IMR-90 (cell line): Measurements from ENCODE around the gene TFAP2B. TPM values are rescaled to one million over a fixed set of nuclear protein-coding genes. Genes with fewer than 3 reads are reported as not detected.

ENCODE experiments used
- ATAC-seq: fragments of 200-7000 bp; cut with Tn5 transposase; 2 replicates; pipeline ENCODE4 v1.9.1; 2020; ENCODE audit warnings: low read depth, mild to moderate bottlenecking, moderate library complexity
- BruUV-seq: library from RNA; stranded (reverse); fragments of 400-500 nt; replicated peaks from 2 replicates; lab custom pipeline; 2021; lab: Mats Ljungman, UMichigan
- CTCF ChIA-PET: fragments of 300-600 bp; formaldehyde crosslinking; extraction: SDS; loops from one replicate; lab custom pipeline; 2021; ENCODE audit warnings: antibody characterized with exemption; lab: Yijun Ruan, JAX
- POLR2A ChIA-PET: fragments of 300-600 bp; sonication (Branson Sonifier 250); formaldehyde crosslinking; loops from one replicate; lab custom pipeline; 2022; ENCODE audit warnings: antibody characterized with exemption; ENCODE audit not compliant: unreplicated experiment; lab: Charles Lee
- DNase-seq: peaks from one replicate; pipeline ENCODE4 v3.0.0; 2013
- H2AFZ ChIP-seq: replicated peaks from 2 replicates; pipeline ENCODE3; 2013; ENCODE audit warnings: low read length, mild to moderate bottlenecking; ENCODE audit not compliant: poor library complexity
- H2AK5ac ChIP-seq: 2 replicates; pipeline ENCODE4 v1.6.1; 2013; ENCODE audit warnings: low read depth, low read length, inconsistent platforms
- H2AK9ac ChIP-seq: replicated peaks from 2 replicates; pipeline ENCODE3; 2013; ENCODE audit warnings: mild to moderate bottlenecking, low read depth, low read length, moderate library complexity; ENCODE audit not compliant: poor library complexity
- H2BK120ac ChIP-seq: 2 replicates; pipeline ENCODE4 v1.6.1; 2013; ENCODE audit warnings: low read depth, low read length, inconsistent platforms
- H2BK15ac ChIP-seq: 3 replicates; pipeline ENCODE4 v1.6.1; 2013; ENCODE audit warnings: low read depth, low read length, inconsistent platforms
- H2BK20ac ChIP-seq: 2 replicates; pipeline ENCODE4 v1.6.1; 2013; ENCODE audit warnings: low read depth, mild to moderate bottlenecking, inconsistent platforms, low read length, moderate library complexity
- H2BK5ac ChIP-seq: 2 replicates; pipeline ENCODE4 v1.6.1; 2013; ENCODE audit warnings: mild to moderate bottlenecking, low read depth, low read length, inconsistent platforms; ENCODE audit not compliant: poor library complexity, severe bottlenecking
- H3K14ac ChIP-seq: replicated peaks from 2 replicates; pipeline ENCODE4 v1.6.1; 2013; ENCODE audit warnings: low read depth, low read length, inconsistent platforms
- H3K18ac ChIP-seq: 2 replicates; pipeline ENCODE4 v1.6.1; 2013; ENCODE audit warnings: low read depth, low read length, control low read depth
- H3K23ac ChIP-seq: 2 replicates; pipeline ENCODE4 v1.6.1; 2013; ENCODE audit warnings: low read depth, low read length, inconsistent platforms
- H3K27ac ChIP-seq: 2 replicates; pipeline ENCODE4 v1.5.1; 2013; ENCODE audit warnings: mild to moderate bottlenecking, control low read depth, low read length; ENCODE audit not compliant: insufficient read depth
- H3K27me3 ChIP-seq: 2 replicates; pipeline ENCODE4 v1.6.1; 2013; ENCODE audit warnings: low read length; ENCODE audit not compliant: control insufficient read depth, insufficient read depth
- H3K36me3 ChIP-seq: 2 replicates; pipeline ENCODE4 v1.6.1; 2013; ENCODE audit warnings: low read length, mixed read lengths; ENCODE audit not compliant: control insufficient read depth, insufficient read depth
- H3K4ac ChIP-seq: 2 replicates; pipeline ENCODE4 v1.6.1; 2013; ENCODE audit warnings: low read depth, low read length, inconsistent platforms
- H3K4me1 ChIP-seq: 2 replicates; pipeline ENCODE4 v1.6.1; 2013; ENCODE audit warnings: low read length, mixed read lengths; ENCODE audit not compliant: control insufficient read depth, insufficient read depth
- H3K4me2 ChIP-seq: 2 replicates; pipeline ENCODE4 v1.6.1; 2013; ENCODE audit warnings: low read depth, mild to moderate bottlenecking, control low read depth, low read length, moderate library complexity
- H3K4me3 ChIP-seq: 2 replicates; pipeline ENCODE4 v1.5.1; 2013; ENCODE audit warnings: low read depth, mild to moderate bottlenecking, control low read depth, low read length, moderate library complexity; ENCODE audit not compliant: insufficient read depth
- H3K56ac ChIP-seq: 2 replicates; pipeline ENCODE4 v1.6.1; 2013; ENCODE audit warnings: low read length, inconsistent platforms; ENCODE audit not compliant: insufficient read depth; ENCODE audit errors: extremely low read depth
- H3K79me1 ChIP-seq, 2 experiments: 2 replicates each; pipeline ENCODE4 v1.6.1; 2013; ENCODE audit warnings: low read length in 2 of 2, inconsistent platforms in 1 of 2, low read depth in 1 of 2
- H3K9ac ChIP-seq: 2 replicates; pipeline ENCODE4 v1.6.1; 2013; ENCODE audit warnings: low read depth, low read length, control low read depth
- H3K9me1 ChIP-seq: 2 replicates; pipeline ENCODE4 v1.6.1; 2013; ENCODE audit warnings: low read length, inconsistent platforms; ENCODE audit not compliant: insufficient read depth
- H3K9me3 ChIP-seq: 2 replicates; pipeline ENCODE4 v1.6.1; 2013; ENCODE audit warnings: low read length; ENCODE audit not compliant: control insufficient read depth, insufficient read depth
- H4K20me1 ChIP-seq: 2 replicates; pipeline ENCODE4 v1.6.1; 2013; ENCODE audit warnings: low read length, inconsistent platforms; ENCODE audit not compliant: insufficient read depth
- H4K5ac ChIP-seq: 2 replicates; pipeline ENCODE4 v1.6.1; 2013; ENCODE audit warnings: mild to moderate bottlenecking, low read depth, low read length, control low read depth
- H4K8ac ChIP-seq, 2 experiments: 2 replicates each; pipeline ENCODE4 v1.6.1; 2013; ENCODE audit warnings: low read depth in 2 of 2, low read length in 2 of 2, control low read depth in 1 of 2, inconsistent platforms in 1 of 2
- H4K91ac ChIP-seq: 2 replicates; pipeline ENCODE4 v1.6.1; 2013; ENCODE audit warnings: low read depth, low read length, inconsistent platforms; ENCODE audit not compliant: insufficient read depth
- MAZ ChIP-seq: IDR thresholded peaks from 2 replicates; pipeline ENCODE4 v1.6.1; 2012; ENCODE audit warnings: low read depth, mild to moderate bottlenecking, low read length, improper control_type of control experiment, moderate library complexity, borderline replicate concordance
- WGBS, 2 experiments: methylation state at CpG; one replicate each; pipeline versions ENCODE4 v1.1.5 to v1.1.7; 2013; ENCODE audit warnings: missing lambda C conversion rate in 2 of 2; ENCODE audit not compliant: insufficient read length in 1 of 2; ENCODE audit errors: extremely low coverage in 2 of 2; 5-methylcytosine and 5-hydroxymethylcytosine counted together
- dilution Hi-C: fragments of 300-500 bp; cut with HindIII; formaldehyde crosslinking; loops from one replicate; pipeline ENCODE4 v1.14.3; 2018; ENCODE audit warnings: low sequenced_read_pairs; ENCODE audit not compliant: unreplicated experiment
- in situ Hi-C: fragments of 300-500 bp; cut with MboI; formaldehyde crosslinking; loops from 3 replicates; pipeline ENCODE4 v1.14.3; 2019; ENCODE audit warnings: low sequenced_read_pairs, inconsistent platforms, mixed read lengths
- intact Hi-C: fragments of 100-400 bp; cut with micrococcal nuclease; formaldehyde crosslinking; loops from 2 replicates; pipeline ENCODE4 v1.10.0; 2022
- polyA plus RNA-seq, 3 experiments: library from polyadenylated mRNA; depleted of rRNA; stranded (reverse); fragments of >200 nt; gene quantifications; 2 replicates each; pipeline ENCODE4 v1.2.3, GENCODE V29; 2012; ENCODE audit warnings: low replicate concordance in 1 of 3
- total RNA-seq: library from RNA; depleted of rRNA; stranded (reverse); fragments of >200 nt; gene quantifications from 2 replicates; pipeline ENCODE4 v1.2.3, GENCODE V29; 2012

The TFAP2B gene
- total and polyA plus RNA-seq, 2 of the 4 experiments (the other 2 are of a cell fraction): not detected

- Histone ChIP-seq H3K4me1 (no peaks in the 10 kb centered on the region), H3K27me3 (peaks cover 12% of the 10 kb centered on the region), H2AFZ (no peak overlapping the region), H2AK9ac (no peak overlapping the region), H3K4me3 (no peak overlapping the region), H3K36me3 (no peaks in the 10 kb centered on the region), H3K9ac (no peak overlapping the region), H4K20me1 (no peaks in the 10 kb centered on the region), H3K4ac (no peak overlapping the region), H3K56ac (no peak overlapping the region), H2BK20ac (no peak overlapping the region), H3K4me2 (no peak overlapping the region), H3K79me1 (no peaks in the 10 kb centered on the region), H4K5ac (no peak overlapping the region), H2BK5ac (no peak overlapping the region), H3K9me3 (no peaks in the 10 kb centered on the region), H4K91ac (no peak overlapping the region), H3K27ac (no peak overlapping the region), H3K23ac (no peak overlapping the region), H2BK15ac (no peak overlapping the region), H2AK5ac (no peak overlapping the region), H2BK120ac (no peak overlapping the region), H3K9me1 (no peaks in the 10 kb centered on the region), H4K8ac (no peak overlapping the region), H3K18ac (no peak overlapping the region), H3K14ac (no peak overlapping the region)
- in situ Hi-C loops (no loop called here), dilution Hi-C loops (no loop called here), intact Hi-C loops (no loop called here)
- WGBS, 2 experiments: no CpG with 5 or more reads among the region's 3 CpGs
- ChIA-PET POLR2A (no interaction called here), CTCF (no interaction called here)
- no TSS peak for BruUV-seq
- DNase-seq (no peak), ATAC-seq (no peak)
- no peak for TF ChIP-seq MAZ
Observed at GRCh38 chr6:50829898-50830444, 11.3 kb downstream of the TFAP2B start.
